Activated naive CD8-positive, alpha-beta T cell (primary cell): Measurements from ENCODE around the gene KLHL29.

Experiments used
- H3K27ac Mint-ChIP-seq: one replicate; pipeline ENCODE4 v1.8.0; 2021; ENCODE audit warnings: mixed read lengths
- H3K27me3 Mint-ChIP-seq: one replicate; pipeline ENCODE4 v1.8.0; 2021; ENCODE audit warnings: mixed read lengths
- H3K36me3 Mint-ChIP-seq: one replicate; pipeline ENCODE4 v1.8.0; 2021; ENCODE audit warnings: mixed read lengths
- H3K4me1 Mint-ChIP-seq: one replicate; pipeline ENCODE4 v1.8.0; 2021; ENCODE audit warnings: low read depth, mixed read lengths
- H3K4me3 Mint-ChIP-seq: one replicate; pipeline ENCODE4 v1.8.0; 2021; ENCODE audit warnings: mild to moderate bottlenecking, mixed read lengths
- H3K9me3 Mint-ChIP-seq: one replicate; pipeline ENCODE4 v1.8.0; 2021; ENCODE audit warnings: low read depth, mixed read lengths

Gene KLHL29

GRCh38 chr2:23419171-23420090 is 34.5 kb downstream of the KLHL29 start:
- Mint-ChIP-seq H3K4me3 (no peak overlapping the region), H3K27ac (no peak overlapping the region), H3K36me3 (no peaks in the 10 kb centered on the region), H3K4me1 (no peaks in the 10 kb centered on the region), H3K9me3 (no peaks in the 10 kb centered on the region), H3K27me3 (no peaks in the 10 kb centered on the region)

GRCh38 chr2:23420091-23420839 is 35.3 kb downstream of the KLHL29 start:
- Mint-ChIP-seq H3K4me3 (no peak overlapping the region), H3K27me3 (no peaks in the 10 kb centered on the region), H3K4me1 (no peaks in the 10 kb centered on the region), H3K9me3 (no peaks in the 10 kb centered on the region), H3K36me3 (no peaks in the 10 kb centered on the region), H3K27ac (no peak overlapping the region)

- Mint-ChIP-seq H3K36me3 (no peaks in the 10 kb centered on the region), H3K9me3 (no peaks in the 10 kb centered on the region), H3K27me3 (no peaks in the 10 kb centered on the region), H3K4me3 (no peak overlapping the region), H3K4me1 (no peaks in the 10 kb centered on the region), H3K27ac (no peak overlapping the region)
Measured at GRCh38 chr2:23420840-23421476, 36.0 kb downstream of the KLHL29 start.

GRCh38 chr2:23422089-23423061 is 37.4 kb downstream of the KLHL29 start:
- Mint-ChIP-seq H3K36me3 (no peaks in the 10 kb centered on the region), H3K9me3 (no peaks in the 10 kb centered on the region), H3K27me3 (no peaks in the 10 kb centered on the region), H3K4me3 (no peak overlapping the region), H3K27ac (no peak overlapping the region), H3K4me1 (no peaks in the 10 kb centered on the region)

GRCh38 chr2:23423062-23423872 is 38.3 kb downstream of the KLHL29 start:
- no peaks in the 10 kb centered on the region for H3K36me3 Mint-ChIP-seq
- H3K27ac Mint-ChIP-seq: no peak overlapping the region
- H3K4me1 Mint-ChIP-seq: no peaks in the 10 kb centered on the region
- H3K4me3 Mint-ChIP-seq: no peak overlapping the region
- H3K9me3 Mint-ChIP-seq: no peaks in the 10 kb centered on the region
- no peaks in the 10 kb centered on the region for H3K27me3 Mint-ChIP-seq

- no peaks in the 10 kb centered on the region for H3K9me3 Mint-ChIP-seq
- no peaks in the 10 kb centered on the region for H3K36me3 Mint-ChIP-seq
- no peaks in the 10 kb centered on the region for H3K4me1 Mint-ChIP-seq
- H3K4me3 Mint-ChIP-seq: no peak overlapping the region
- no peak overlapping the region for H3K27ac Mint-ChIP-seq
- H3K27me3 Mint-ChIP-seq: no peaks in the 10 kb centered on the region
Measured at GRCh38 chr2:23423873-23424680, 39.1 kb downstream of the KLHL29 start.

GRCh38 chr2:23425338-23425871 is 40.4 kb downstream of the KLHL29 start:
- H3K4me3 Mint-ChIP-seq: no peak overlapping the region
- no peaks in the 10 kb centered on the region for H3K36me3 Mint-ChIP-seq
- peaks cover 2% of the 10 kb centered on the region for H3K27me3 Mint-ChIP-seq
- H3K4me1 Mint-ChIP-seq: no peaks in the 10 kb centered on the region
- no peaks in the 10 kb centered on the region for H3K9me3 Mint-ChIP-seq
- no peak overlapping the region for H3K27ac Mint-ChIP-seq

- Mint-ChIP-seq H3K4me1 (no peaks in the 10 kb centered on the region), H3K36me3 (no peaks in the 10 kb centered on the region), H3K4me3 (no peak overlapping the region), H3K9me3 (no peaks in the 10 kb centered on the region), H3K27me3 (peaks cover 2% of the 10 kb centered on the region), H3K27ac (no peak overlapping the region)
Measured at GRCh38 chr2:23425885-23426262, 40.9 kb downstream of the KLHL29 start.

GRCh38 chr2:23426263-23426905 is 41.4 kb downstream of the KLHL29 start:
- no peak overlapping the region for H3K27ac Mint-ChIP-seq
- H3K36me3 Mint-ChIP-seq: no peaks in the 10 kb centered on the region
- no peaks in the 10 kb centered on the region for H3K4me1 Mint-ChIP-seq
- peaks cover 2% of the 10 kb centered on the region for H3K27me3 Mint-ChIP-seq
- H3K9me3 Mint-ChIP-seq: no peaks in the 10 kb centered on the region
- no peak overlapping the region for H3K4me3 Mint-ChIP-seq

- Mint-ChIP-seq H3K4me3 (no peak overlapping the region), H3K4me1 (no peaks in the 10 kb centered on the region), H3K36me3 (no peaks in the 10 kb centered on the region), H3K9me3 (no peaks in the 10 kb centered on the region), H3K27ac (no peak overlapping the region), H3K27me3 (peaks cover 4% of the 10 kb centered on the region)
Measured at GRCh38 chr2:23427350-23427749, 42.4 kb downstream of the KLHL29 start.

- H3K27ac Mint-ChIP-seq: no peak overlapping the region
- H3K4me3 Mint-ChIP-seq: no peak overlapping the region
Measured at GRCh38 chr2:23427976-23428375, 43.0 kb downstream of the KLHL29 start.

GRCh38 chr2:23429036-23429435 is 44.1 kb downstream of the KLHL29 start:
- H3K4me3 Mint-ChIP-seq: no peak overlapping the region
- H3K36me3 Mint-ChIP-seq: no peaks in the 10 kb centered on the region
- H3K4me1 Mint-ChIP-seq: no peaks in the 10 kb centered on the region
- H3K27ac Mint-ChIP-seq: no peak overlapping the region
- no peaks in the 10 kb centered on the region for H3K9me3 Mint-ChIP-seq
- H3K27me3 Mint-ChIP-seq: peaks cover 4% of the 10 kb centered on the region

More at GRCh38 chr2:23427976-23428375, 43.0 kb downstream of the KLHL29 start:
- no peaks in the 10 kb centered on the region for H3K4me1 Mint-ChIP-seq
- H3K36me3 Mint-ChIP-seq: no peaks in the 10 kb centered on the region
- peaks cover 4% of the 10 kb centered on the region for H3K27me3 Mint-ChIP-seq
- H3K9me3 Mint-ChIP-seq: no peaks in the 10 kb centered on the region
